SK-N-MC (cell line): Measurements from ENCODE around the gene WDR26.

Source experiments
- EZH2 ChIP-seq: fragments of 200-600 bp; sonication (generic); IDR thresholded peaks from one replicate; pipeline ENCODE4 v1.6.1; 2017; ENCODE audit warnings: antibody characterized with exemption
- FOXP2 ChIP-seq: optimal IDR thresholded peaks from 2 replicates; pipeline ENCODE3; 2011; ENCODE audit warnings: mild to moderate bottlenecking, moderate library complexity; ENCODE audit not compliant: insufficient read depth; ENCODE audit errors: extremely low read length, control extremely low read depth
- POLR2AphosphoS5 ChIP-seq: IDR thresholded peaks from 2 replicates; pipeline ENCODE4 v1.6.1; 2012; ENCODE audit warnings: mild to moderate bottlenecking, low read depth, low read length, borderline replicate concordance

GRCh38 chr1:224380003-224380402, 54.6 kb downstream of the WDR26 start:
- no peak for TF ChIP-seq EZH2
- no peak for TF ChIP-seq FOXP2
- no peak for TF ChIP-seq POLR2AphosphoS5
